PC-3 (cell line): Measurements from ENCODE around the gene MSMO1. TPM values are rescaled to one million over a fixed set of nuclear protein-coding genes. Genes with fewer than 3 reads are reported as not detected.

Experiments used
- ATAC-seq: fragments of 200-7000 bp; cut with Tn5 transposase; 2 replicates; pipeline ENCODE4 v1.9.1; 2020; ENCODE audit warnings: mild to moderate bottlenecking, moderate library complexity
- BruUV-seq: library from RNA; stranded (reverse); fragments of 400-500 nt; replicated peaks from 2 replicates; lab custom pipeline; 2021; lab: Mats Ljungman, UMichigan
- CTCF ChIA-PET: fragments of 300-600 bp; sonication (Branson Sonifier 250); formaldehyde crosslinking; loops from one replicate; lab custom pipeline; 2022; ENCODE audit warnings: antibody characterized with exemption; lab: Charles Lee
- POLR2A ChIA-PET: fragments of 300-600 bp; sonication (Branson Sonifier 250); formaldehyde crosslinking; loops from one replicate; lab custom pipeline; 2022; ENCODE audit warnings: antibody characterized with exemption; ENCODE audit not compliant: unreplicated experiment; lab: Charles Lee
- DNase-seq: peaks from one replicate; pipeline ENCODE4 v3.0.0-alpha.2; 2015
- H2AFZ ChIP-seq: fragments of 300-600 bp; sonication (generic); 2 replicates; pipeline ENCODE4 v1.6.0; 2016; ENCODE audit warnings: antibody characterized with exemption, low read length
- H3F3A ChIP-seq: fragments of 300-600 bp; sonication (generic); one replicate; pipeline ENCODE4 v1.6.0; 2017; ENCODE audit warnings: antibody characterized with exemption, low read length, control low read depth, mild to moderate bottlenecking; ENCODE audit not compliant: unreplicated experiment
- H3K27ac ChIP-seq: fragments of 300-600 bp; sonication (generic); 2 replicates; pipeline ENCODE4 v1.5.1; 2016; ENCODE audit warnings: mild to moderate bottlenecking, low read length
- H3K27me3 ChIP-seq: fragments of 300-600 bp; sonication (generic); 2 replicates; pipeline ENCODE4 v1.6.1; 2016; ENCODE audit warnings: low read length, mixed read lengths
- H3K36me3 ChIP-seq: fragments of 300-600 bp; sonication (generic); 2 replicates; pipeline ENCODE4 v1.6.1; 2016; ENCODE audit warnings: low read depth, mixed run types, low read length, mixed read lengths
- H3K4me1 ChIP-seq: fragments of 300-600 bp; sonication (generic); 2 replicates; pipeline ENCODE4 v1.5.1; 2016; ENCODE audit warnings: low read length; ENCODE audit not compliant: insufficient read depth
- H3K4me2 ChIP-seq: fragments of 300-600 bp; sonication (generic); 2 replicates; pipeline ENCODE4 v1.6.0; 2016; ENCODE audit warnings: low read length
- H3K4me3 ChIP-seq: fragments of 300-600 bp; sonication (generic); 2 replicates; pipeline ENCODE4 v1.5.1; 2016; ENCODE audit warnings: mild to moderate bottlenecking, low read length, mixed read lengths
- H3K79me2 ChIP-seq: fragments of 300-600 bp; sonication (generic); 2 replicates; pipeline ENCODE4 v1.6.1; 2017; ENCODE audit warnings: low read length, mixed read lengths
- H3K9ac ChIP-seq: fragments of 300-600 bp; sonication (generic); 2 replicates; pipeline ENCODE4 v1.6.0; 2016; ENCODE audit warnings: mild to moderate bottlenecking, low read length
- H3K9me2 ChIP-seq: fragments of 300-600 bp; sonication (generic); replicated peaks from 2 replicates; pipeline ENCODE4 v1.6.1; 2016; ENCODE audit warnings: mixed run types, low read length, mixed read lengths
- H3K9me3 ChIP-seq: fragments of 300-600 bp; sonication (generic); 2 replicates; pipeline ENCODE4 v1.6.1; 2016; ENCODE audit warnings: low read length, mixed read lengths
- H4K20me1 ChIP-seq: fragments of 300-600 bp; sonication (generic); 2 replicates; pipeline ENCODE4 v1.6.1; 2016; ENCODE audit warnings: low read length, mixed read lengths
- CTCF ChIP-seq: fragments of 300-600 bp; sonication (generic); conservative IDR thresholded peaks from 2 replicates; pipeline ENCODE4 v1.5.1; 2017; ENCODE audit warnings: antibody characterized with exemption, low read depth, mild to moderate bottlenecking, low read length
- EZH2 ChIP-seq: fragments of 300-600 bp; sonication (generic); IDR thresholded peaks from one replicate; pipeline ENCODE4 v1.6.1; 2017; ENCODE audit warnings: antibody characterized with exemption, mild to moderate bottlenecking, low read length; ENCODE audit not compliant: unreplicated experiment
- EZH2phosphoT487 ChIP-seq: fragments of 300-600 bp; sonication (generic); IDR thresholded peaks from 2 replicates; pipeline ENCODE4 v1.6.1; 2018; ENCODE audit warnings: mild to moderate bottlenecking, antibody characterized with exemption, low read length, borderline replicate concordance
- intact Hi-C: fragments of 100-400 bp; cut with micrococcal nuclease; formaldehyde crosslinking; loops from 2 replicates; pipeline ENCODE4 v1.9.0; 2023
- total RNA-seq: library from RNA; depleted of rRNA; stranded (reverse); fragments of >200 nt; gene quantifications from 2 replicates; pipeline ENCODE4 v1.2.3, GENCODE V29; 2014

Gene MSMO1
- total RNA-seq, 1 experiment from 2014 or later, result 37.6 TPM

DNA sequence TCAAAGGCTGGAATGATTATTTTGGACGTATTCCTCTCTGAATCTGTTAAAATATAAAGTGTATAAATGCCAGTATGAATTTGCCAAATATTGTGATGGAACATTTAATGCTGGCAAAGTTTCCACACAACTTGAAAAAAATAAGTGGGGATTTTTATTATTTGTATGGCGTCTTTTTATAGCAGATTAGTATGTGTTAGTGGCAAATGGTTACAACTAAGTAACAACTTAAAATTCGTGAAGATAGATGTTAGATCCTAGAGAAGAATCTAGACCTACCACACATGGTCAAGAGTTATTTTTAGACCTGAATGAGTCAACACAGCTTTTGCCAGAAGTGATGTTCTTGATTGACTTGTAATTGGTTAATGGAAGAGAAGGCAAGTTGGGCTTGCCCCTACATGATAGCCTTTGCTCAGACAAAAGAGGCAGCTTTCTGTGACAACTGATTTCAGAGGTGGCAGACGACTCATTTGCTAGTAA lies 56.2 kb downstream of the MSMO1 start:
- Histone ChIP-seq H3K36me3 (no peaks in the 10 kb centered on the region), H3K27ac (no peak overlapping the region), H3K4me1 (no peaks in the 10 kb centered on the region), H3F3A (no peaks in the 10 kb centered on the region), H3K9ac (no peak overlapping the region), H3K4me2 (no peak overlapping the region), H2AFZ (no peak overlapping the region), H3K9me2 (no peaks in the 10 kb centered on the region), H3K4me3 (no peak overlapping the region), H4K20me1 (no peaks in the 10 kb centered on the region), H3K9me3 (no peaks in the 10 kb centered on the region), H3K79me2 (no peaks in the 10 kb centered on the region), H3K27me3 (no peaks in the 10 kb centered on the region)
- TF ChIP-seq EZH2 (no peak), CTCF (no peak), EZH2phosphoT487 (no peak)
- ChIA-PET CTCF (no interaction called here), POLR2A (no interaction called here)
- no TSS peak for BruUV-seq
- no peak for DNase-seq
- intact Hi-C loops, result no loop called here
- ATAC-seq, result no peak

- Histone ChIP-seq H3K36me3 (no peaks in the 10 kb centered on the region), H3K4me1 (no peaks in the 10 kb centered on the region), H3F3A (no peaks in the 10 kb centered on the region), H3K4me3 (no peak overlapping the region), H4K20me1 (no peaks in the 10 kb centered on the region), H3K27ac (no peak overlapping the region), H3K9me3 (no peaks in the 10 kb centered on the region), H3K4me2 (no peak overlapping the region), H3K27me3 (no peaks in the 10 kb centered on the region), H3K9ac (no peak overlapping the region), H2AFZ (no peak overlapping the region), H3K9me2 (no peaks in the 10 kb centered on the region), H3K79me2 (no peaks in the 10 kb centered on the region)
- POLR2A ChIA-PET, result no interaction called here
- intact Hi-C loops, result no loop called here
- CTCF ChIA-PET, result no interaction called here
- ATAC-seq (no peak), DNase-seq (no peak)
- TF ChIP-seq EZH2 (no peak), EZH2phosphoT487 (no peak), CTCF (no peak)
- BruUV-seq, result no TSS peak
These were observed 56.7 kb downstream of the MSMO1 start for GRCh38 chr4:165384186-165384585.

DNA sequence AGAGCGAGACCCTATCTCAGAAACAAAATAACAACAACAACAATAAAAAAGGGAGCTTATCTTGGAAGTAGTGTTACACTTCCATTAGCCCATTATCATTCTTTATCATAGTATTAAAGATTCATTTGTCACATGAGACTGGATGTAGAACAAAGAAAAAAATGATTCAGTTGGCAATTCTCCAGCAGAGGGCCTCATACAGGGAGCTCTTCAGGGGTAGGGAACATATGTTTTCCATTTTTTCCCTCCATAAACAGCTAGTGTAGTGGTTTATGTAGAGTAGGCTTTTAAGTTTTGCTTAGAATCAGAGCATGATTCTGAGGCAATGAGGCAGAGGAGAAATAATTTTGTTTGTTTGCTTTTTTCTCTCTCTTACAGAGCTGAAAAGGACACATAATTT lies 57.1 kb downstream of the MSMO1 start:
- no peaks in the 10 kb centered on the region for H3K9me2 ChIP-seq
- no peak overlapping the region for H3K27ac ChIP-seq
- no peak overlapping the region for H3K9ac ChIP-seq
- no peak overlapping the region for H3K4me3 ChIP-seq
- no peaks in the 10 kb centered on the region for H3K4me1 ChIP-seq
- TF ChIP-seq EZH2 (no peak), CTCF (no peak), EZH2phosphoT487 (no peak)
- H3K4me2 ChIP-seq, result no peak overlapping the region
- no peak for DNase-seq
- no peak for ATAC-seq
- H3K79me2 ChIP-seq, result no peaks in the 10 kb centered on the region
- CTCF ChIA-PET, result no interaction called here
- no peaks in the 10 kb centered on the region for H3K27me3 ChIP-seq
- no peaks in the 10 kb centered on the region for H3K36me3 ChIP-seq
- H2AFZ ChIP-seq, result no peak overlapping the region
- BruUV-seq, result no TSS peak
- no peaks in the 10 kb centered on the region for H3K9me3 ChIP-seq
- intact Hi-C loops, result no loop called here
- H3F3A ChIP-seq, result no peaks in the 10 kb centered on the region
- POLR2A ChIA-PET, result no interaction called here
- no peaks in the 10 kb centered on the region for H4K20me1 ChIP-seq
